HepG2 (cell line): ENCODE data around the gene MAPK12. TPM values are rescaled to one million over a fixed set of nuclear protein-coding genes. Genes with fewer than 3 reads are reported as not detected.

Experiments
- CCAR2 ChIP-seq: fragments of 200-400 bp; formaldehyde crosslinking; optimal IDR thresholded peaks from 2 replicates; pipeline ENCODE3; 2018; ENCODE audit warnings: low read depth, mild to moderate bottlenecking, low read length, moderate library complexity
- CHD2 ChIP-seq: IDR thresholded peaks from 2 replicates; pipeline ENCODE4 v1.6.1; 2011; ENCODE audit warnings: low read depth, low read length, improper control_type of control experiment
- CTCF ChIP-seq: sonication (generic); formaldehyde crosslinking; IDR thresholded peaks from 2 replicates; pipeline ENCODE4 v1.5.0; 2020; ENCODE audit warnings: mild to moderate bottlenecking, missing genetic modification reagents, moderate library complexity
- EED ChIP-seq: sonication (generic); formaldehyde crosslinking; IDR thresholded peaks from 2 replicates; pipeline ENCODE4 v1.5.0; 2020; ENCODE audit warnings: mild to moderate bottlenecking, missing genetic modification reagents
- EHMT2 ChIP-seq: fragments of 200-600 bp; sonication (generic); IDR thresholded peaks from 2 replicates; pipeline ENCODE4 v1.7.0; 2017; ENCODE audit warnings: antibody characterized with exemption, low read depth, low read length, borderline replicate concordance
- ETV5 ChIP-seq: IDR thresholded peaks from 2 replicates; pipeline ENCODE4 v1.6.1; 2018; ENCODE audit warnings: missing biosample characterization, missing genetic modification reagents, inconsistent platforms, borderline replicate concordance
- FOXJ3 ChIP-seq: sonication (generic); formaldehyde crosslinking; IDR thresholded peaks from 2 replicates; pipeline ENCODE4 v1.4.0; 2020; ENCODE audit warnings: missing genetic modification reagents, mild to moderate bottlenecking, borderline replicate concordance
- HIVEP1 ChIP-seq: sonication (generic); formaldehyde crosslinking; IDR thresholded peaks from 2 replicates; pipeline ENCODE4 v1.4.0; 2020; ENCODE audit warnings: mild to moderate bottlenecking, missing genetic modification reagents
- HNF4A ChIP-seq: sonication (generic); formaldehyde crosslinking; IDR thresholded peaks from 2 replicates; pipeline ENCODE4 v1.4.0; 2020; ENCODE audit warnings: missing genetic modification reagents
- HNRNPL ChIP-seq: fragments of 200-400 bp; formaldehyde crosslinking; IDR thresholded peaks from 2 replicates; pipeline ENCODE4 v1.6.1; 2017; ENCODE audit warnings: mild to moderate bottlenecking, low read depth, low read length
- MEIS2 ChIP-seq: sonication (generic); formaldehyde crosslinking; IDR thresholded peaks from 2 replicates; pipeline ENCODE4 v1.9.0; 2021; ENCODE audit warnings: mild to moderate bottlenecking, missing genetic modification reagents
- MTA3 ChIP-seq: sonication (generic); formaldehyde crosslinking; IDR thresholded peaks from 2 replicates; pipeline ENCODE4 v1.4.0; 2020; ENCODE audit warnings: missing genetic modification reagents
- NFYC ChIP-seq: IDR thresholded peaks from 2 replicates; pipeline ENCODE4 v1.6.1; 2016; ENCODE audit warnings: missing genetic modification reagents, missing compliant biosample characterization
- NR2F6 ChIP-seq, 2 experiments: IDR thresholded peaks; 2 replicates each; pipeline ENCODE4 v1.6.1; 2016; ENCODE audit warnings: antibody characterized with exemption in 1 of 2, mild to moderate bottlenecking in 1 of 2
- ONECUT2 ChIP-seq: sonication (generic); formaldehyde crosslinking; IDR thresholded peaks from 2 replicates; pipeline ENCODE4 v1.4.0; 2020; ENCODE audit warnings: missing genetic modification reagents
- PAXIP1 ChIP-seq: sonication (generic); formaldehyde crosslinking; conservative IDR thresholded peaks from 2 replicates; pipeline ENCODE4 v1.4.0; 2020; ENCODE audit warnings: mild to moderate bottlenecking, missing genetic modification reagents, moderate library complexity
- RCOR2 ChIP-seq: IDR thresholded peaks from 2 replicates; pipeline ENCODE4 v1.6.1; 2016; ENCODE audit warnings: missing biosample characterization, missing genetic modification reagents
- SMAD9 ChIP-seq: sonication (generic); formaldehyde crosslinking; IDR thresholded peaks from 2 replicates; pipeline ENCODE4 v1.5.1; 2020; ENCODE audit warnings: mild to moderate bottlenecking, missing genetic modification reagents
- SNAI1 ChIP-seq: sonication (generic); formaldehyde crosslinking; IDR thresholded peaks from 2 replicates; pipeline ENCODE4 v1.5.0; 2020; ENCODE audit warnings: mild to moderate bottlenecking, missing genetic modification reagents, borderline replicate concordance
- SPEN ChIP-seq: sonication (generic); formaldehyde crosslinking; IDR thresholded peaks from 2 replicates; pipeline ENCODE4 v1.5.1; 2020; ENCODE audit warnings: low read depth, mild to moderate bottlenecking, missing genetic modification reagents
- ZBTB21 ChIP-seq: sonication (generic); formaldehyde crosslinking; IDR thresholded peaks from 2 replicates; pipeline ENCODE4 v1.4.0; 2020; ENCODE audit warnings: missing genetic modification reagents
- ZNF383 ChIP-seq: sonication (generic); formaldehyde crosslinking; IDR thresholded peaks from 2 replicates; pipeline ENCODE4 v1.4.0; 2020; ENCODE audit warnings: missing genetic modification reagents, mild to moderate bottlenecking, borderline replicate concordance
- polyA plus RNA-seq, 8 experiments: library from polyadenylated mRNA; depleted of rRNA in 3 of 8; stranded (reverse) in 7 of 8; unstranded in 1 of 8; fragments of >200 nt; fragmentation: Illumina TruSeq in 4 of 8; extraction: Trizol in 4 of 8; gene quantifications; 2 replicates each; pipeline versions ENCODE4 v1.2.1 to v1.2.3, GENCODE V29; 2011 to 2016; ENCODE audit warnings: low read depth in 4 of 8, missing spikeins in 1 of 8, mixed read lengths in 1 of 8; ENCODE audit not compliant: insufficient read depth in 1 of 8
- total RNA-seq, 5 experiments: library from RNA; depleted of rRNA; stranded (reverse); fragments of >200 nt; fragmentation: Illumina TruSeq; extraction: Trizol; gene quantifications; 2 replicates each; pipeline ENCODE4 v1.2.3, GENCODE V29; 2016; ENCODE audit warnings: low read depth in 1 of 5
- TF ChIP-seq, protein P1 (sequence below): sonication (generic); formaldehyde crosslinking; IDR thresholded peaks from 2 replicates; pipeline ENCODE4 v1.4.0; 2020; ENCODE audit warnings: missing genetic modification reagents

MAPK12 gene
- total and polyA plus RNA-seq, 2 of the 13 experiments (the other 11 are each of a cell fraction or from before 2014, with no cell fraction given) = 22.2 to 23.3 TPM

- TF ChIP-seq PAXIP1 (CRISPR knock-in tag) = peak; percentile 52
- no peak for TF ChIP-seq MTA3 (CRISPR knock-in tag)
- no peak for TF ChIP-seq CCAR2
- TF ChIP-seq MEIS2 (CRISPR knock-in tag) = no peak
- TF ChIP-seq HIVEP1 (CRISPR knock-in tag) = peak; percentile 67; the same call in 1 of the 2 replicates
- TF ChIP-seq ZNF383 (CRISPR knock-in tag) = no peak
- TF ChIP-seq EHMT2 = no peak
- TF ChIP-seq ZBTB21 (CRISPR knock-in tag) = no peak
- TF ChIP-seq NFYC (CRISPR knock-in tag) = no peak
- no peak for TF ChIP-seq CHD2
- TF ChIP-seq HNRNPL = 0 out of 2 replicates have a peak, but pooled peaks have one; percentile 66
- TF ChIP-seq RCOR2 (CRISPR knock-in tag) = no peak
- TF ChIP-seq SMAD9 = no peak
- TF ChIP-seq ONECUT2 = no peak
- 0 out of 2 replicates have a peak, but pooled peaks have one; percentile 31 for TF ChIP-seq NR2F6 (IDR thresholded peaks at IDR 0.05)
- TF ChIP-seq NR2F6 (CRISPR knock-in tag; IDR thresholded peaks at IDR 0.05) = peak; percentile 48; the same call in 1 of the 2 replicates
- TF ChIP-seq, protein P1, sequence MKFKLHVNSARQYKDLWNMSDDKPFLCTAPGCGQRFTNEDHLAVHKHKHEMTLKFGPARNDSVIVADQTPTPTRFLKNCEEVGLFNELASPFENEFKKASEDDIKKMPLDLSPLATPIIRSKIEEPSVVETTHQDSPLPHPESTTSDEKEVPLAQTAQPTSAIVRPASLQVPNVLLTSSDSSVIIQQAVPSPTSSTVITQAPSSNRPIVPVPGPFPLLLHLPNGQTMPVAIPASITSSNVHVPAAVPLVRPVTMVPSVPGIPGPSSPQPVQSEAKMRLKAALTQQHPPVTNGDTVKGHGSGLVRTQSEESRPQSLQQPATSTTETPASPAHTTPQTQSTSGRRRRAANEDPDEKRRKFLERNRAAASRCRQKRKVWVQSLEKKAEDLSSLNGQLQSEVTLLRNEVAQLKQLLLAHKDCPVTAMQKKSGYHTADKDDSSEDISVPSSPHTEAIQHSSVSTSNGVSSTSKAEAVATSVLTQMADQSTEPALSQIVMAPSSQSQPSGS (CRISPR knock-in tag) = no peak
- peak; percentile 36; the same call in 1 of the 2 replicates for TF ChIP-seq SPEN (CRISPR knock-in tag)
- TF ChIP-seq FOXJ3 = no peak
- TF ChIP-seq SNAI1 = no peak
- no peak for TF ChIP-seq EED (CRISPR knock-in tag)
- TF ChIP-seq CTCF (CRISPR knock-in tag) = peak; percentile 14; the same call in 1 of the 2 replicates
- TF ChIP-seq ETV5 (CRISPR knock-in tag) = no peak; the same call in 1 of the 2 replicates
- peak; percentile 70 for TF ChIP-seq HNF4A (CRISPR knock-in tag)
Observed at GRCh38 chr22:50225200-50225969, 36.1 kb downstream of the MAPK12 start (continued).
